HEK293T (cell line): ENCODE results near the gene NUCB2.

Experiments used
- CTCF ChIA-PET: fragments of 350-600 bp; formaldehyde crosslinking; extraction: SDS; loops from one replicate; lab custom pipeline; 2021; ENCODE audit warnings: antibody characterized with exemption, inconsistent platforms; lab: Yijun Ruan, JAX
- POLR2A ChIA-PET: fragments of 350-600 bp; formaldehyde crosslinking; extraction: SDS; loops from one replicate; lab custom pipeline; 2020; ENCODE audit warnings: antibody characterized with exemption, inconsistent platforms; lab: Yijun Ruan, JAX
- DNase-seq: peaks from one replicate; pipeline ENCODE4 v3.0.0; 2012; ENCODE audit warnings: mixed read lengths; ENCODE audit errors: extremely low spot score
- ARNT ChIP-seq: fragments of 450-650 bp; IDR thresholded peaks from 2 replicates; pipeline ENCODE4 v1.6.1; 2017; ENCODE audit warnings: mild to moderate bottlenecking
- BHLHE40 ChIP-seq: fragments of 450-650 bp; IDR thresholded peaks from 2 replicates; pipeline ENCODE4 v1.6.1; 2016; ENCODE audit warnings: mild to moderate bottlenecking, moderate library complexity, borderline replicate concordance
- CTBP1 ChIP-seq: fragments of 450-650 bp; IDR thresholded peaks from 2 replicates; pipeline ENCODE4 v1.6.1; 2016; ENCODE audit warnings: borderline replicate concordance
- ELF4 ChIP-seq: fragments of 450-650 bp; IDR thresholded peaks from 2 replicates; pipeline ENCODE4 v1.6.1; 2017; ENCODE audit warnings: antibody characterized with exemption
- FOXA1 ChIP-seq: fragments of 450-650 bp; IDR thresholded peaks from 2 replicates; pipeline ENCODE4 v1.6.1; 2016; ENCODE audit warnings: mild to moderate bottlenecking
- FOXK2 ChIP-seq: fragments of 450-650 bp; IDR thresholded peaks from 2 replicates; pipeline ENCODE4 v1.6.1; 2016; ENCODE audit warnings: mild to moderate bottlenecking
- FOXM1 ChIP-seq: fragments of 450-650 bp; IDR thresholded peaks from 2 replicates; pipeline ENCODE4 v1.6.1; 2017; ENCODE audit warnings: mild to moderate bottlenecking, borderline replicate concordance
- HDGF ChIP-seq: fragments of 450-650 bp; IDR thresholded peaks from 2 replicates; pipeline ENCODE4 v1.6.1; 2017; ENCODE audit warnings: antibody characterized with exemption, borderline replicate concordance
- L3MBTL2 ChIP-seq: fragments of 450-650 bp; conservative IDR thresholded peaks from 2 replicates; pipeline ENCODE4 v1.6.1; 2016; ENCODE audit warnings: mild to moderate bottlenecking
- LEF1 ChIP-seq: fragments of 450-650 bp; IDR thresholded peaks from 2 replicates; pipeline ENCODE4 v1.6.1; 2017; ENCODE audit warnings: mild to moderate bottlenecking, borderline replicate concordance
- NFRKB ChIP-seq: fragments of 450-650 bp; IDR thresholded peaks from 2 replicates; pipeline ENCODE4 v1.6.1; 2016; ENCODE audit warnings: mild to moderate bottlenecking, moderate library complexity
- PKNOX1 ChIP-seq: fragments of 450-650 bp; IDR thresholded peaks from 2 replicates; pipeline ENCODE4 v1.6.1; 2016
- SP1 ChIP-seq: fragments of 450-650 bp; IDR thresholded peaks from 2 replicates; pipeline ENCODE4 v1.6.1; 2017
- SUZ12 ChIP-seq: fragments of 450-650 bp; IDR thresholded peaks from 2 replicates; pipeline ENCODE4 v1.6.1; 2016; ENCODE audit warnings: mild to moderate bottlenecking
- TARDBP ChIP-seq: fragments of 450-650 bp; IDR thresholded peaks from 2 replicates; pipeline ENCODE4 v1.6.1; 2016
- ZNF384 ChIP-seq: fragments of 450-650 bp; IDR thresholded peaks from 2 replicates; pipeline ENCODE4 v1.6.1; 2016

The NUCB2 gene

DNA sequence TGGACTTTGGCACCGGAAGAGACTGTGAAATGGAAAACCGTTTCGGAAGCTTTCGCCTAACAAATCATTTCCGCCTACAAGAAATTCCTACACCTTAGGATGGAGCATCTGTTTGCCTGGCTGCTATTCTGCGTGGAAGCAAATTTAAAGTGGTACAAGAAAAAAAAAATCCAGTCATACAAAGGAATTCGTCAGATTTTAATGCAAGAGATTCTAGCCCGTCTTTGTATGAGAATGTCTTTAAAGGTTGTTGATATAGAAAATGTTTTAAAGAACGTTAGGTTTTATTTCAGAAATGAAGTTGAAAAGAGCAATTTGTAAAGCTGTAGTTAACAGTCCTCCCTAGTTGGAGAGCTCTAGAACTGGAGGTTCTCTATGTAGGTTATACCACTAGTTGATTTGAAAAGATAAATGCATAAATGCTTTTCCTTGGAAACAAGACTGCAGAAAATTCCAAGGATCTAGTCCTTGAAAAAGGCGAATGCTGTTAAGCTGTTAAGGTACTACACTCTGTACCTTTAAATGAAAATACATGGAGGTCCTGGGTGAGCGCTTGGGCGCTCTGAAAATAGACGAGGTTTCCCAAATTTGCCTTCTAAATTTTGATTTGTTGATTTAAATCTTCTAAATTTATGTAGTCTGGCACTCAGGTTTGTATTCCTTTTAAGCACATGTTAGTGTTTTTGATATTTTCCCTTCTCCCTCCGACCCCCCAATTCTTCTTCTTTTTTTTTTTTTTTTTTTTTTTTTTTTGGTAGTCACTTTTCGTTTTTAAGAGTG lies 77.5 kb downstream of the NUCB2 start:
- DNase-seq, result no peak
- TF ChIP-seq L3MBTL2 (peak; percentile 69), FOXA1 (no peak)
- ChIA-PET POLR2A (interaction anchor here (0.7 to 1.4 kb wide), 9 partner anchors 9 to 1089 kb away, joined by 3 to 8 read pairs (median 4); partner anchors contain the start of genes NUCB2 and PIK3C2A), CTCF (interaction anchor here (0.6 to 2.3 kb wide), 12 partner anchors 11 to 260 kb away, joined by 3 to 10 read pairs (median 4); no protein-coding TSS in a partner anchor)

GRCh38 chr11:17354601-17354991 lies 78.1 kb downstream of the NUCB2 start:
- DNase-seq, result peak; percentile 62
- CTCF ChIA-PET, result interaction anchor here (0.6 to 2.3 kb wide), 14 partner anchors 10 to 414 kb away, joined by 3 to 10 read pairs (median 3); no protein-coding TSS in a partner anchor
- POLR2A ChIA-PET, result interaction anchor here (1.2 kb wide), 1 partner anchor 79 kb away, joined by 8 read pairs; the partner anchor contains the start of gene NUCB2
- TF ChIP-seq ZNF384, result peak; percentile 51; the same call in 1 of the 2 replicates
- TF ChIP-seq BHLHE40, result no peak
- no peak for TF ChIP-seq ELF4
- no peak for TF ChIP-seq HDGF
- TF ChIP-seq SP1, result no peak
- no peak for TF ChIP-seq FOXM1
- TF ChIP-seq FOXK2, result no peak
- TF ChIP-seq TARDBP, result no peak

- no peak for DNase-seq
- CTCF ChIA-PET, result interaction anchor here (0.8 to 0.9 kb wide), 2 partner anchors 12 to 15 kb away, joined by 3 to 4 read pairs; no protein-coding TSS in a partner anchor
- POLR2A ChIA-PET, result no interaction called here
- TF ChIP-seq NFRKB (no peak), BHLHE40 (no peak), LEF1 (no peak), FOXM1 (no peak), ARNT (no peak), ZNF384 (no peak), PKNOX1 (no peak), SUZ12 (no peak), ELF4 (no peak), SP1 (no peak), FOXK2 (no peak), HDGF (no peak), CTBP1 (no peak)
Observed at GRCh38 chr11:17366495-17366894, 90.0 kb downstream of the NUCB2 start.

DNA sequence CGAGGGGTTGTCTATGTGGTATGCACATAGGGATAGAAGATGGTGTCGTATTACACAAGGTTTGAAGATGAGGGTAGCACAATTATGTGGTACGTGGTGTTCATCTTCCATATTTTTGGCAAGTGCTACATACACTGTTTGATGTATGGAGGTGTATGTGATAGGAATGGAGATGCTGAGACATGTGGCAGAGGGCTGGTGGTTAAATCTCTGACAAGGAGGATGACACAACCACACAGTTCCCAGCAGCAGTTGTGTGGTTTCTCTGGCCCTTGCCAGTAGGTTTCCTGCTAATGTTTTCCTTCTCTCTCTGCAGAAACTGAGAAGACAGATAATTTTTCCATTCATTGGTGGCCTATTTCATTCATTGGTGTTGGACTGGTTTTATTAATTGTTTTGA lies 92.0 kb downstream of the NUCB2 start:
- CTCF ChIA-PET, result no interaction called here
- POLR2A ChIA-PET, result no interaction called here
- DNase-seq, result no peak
- TF ChIP-seq FOXM1 (no peak), CTBP1 (no peak), HDGF (no peak), BHLHE40 (no peak), FOXA1 (no peak), SP1 (no peak), ZNF384 (no peak), SUZ12 (no peak), PKNOX1 (no peak), ARNT (no peak), L3MBTL2 (no peak), NFRKB (no peak), FOXK2 (no peak)

DNA sequence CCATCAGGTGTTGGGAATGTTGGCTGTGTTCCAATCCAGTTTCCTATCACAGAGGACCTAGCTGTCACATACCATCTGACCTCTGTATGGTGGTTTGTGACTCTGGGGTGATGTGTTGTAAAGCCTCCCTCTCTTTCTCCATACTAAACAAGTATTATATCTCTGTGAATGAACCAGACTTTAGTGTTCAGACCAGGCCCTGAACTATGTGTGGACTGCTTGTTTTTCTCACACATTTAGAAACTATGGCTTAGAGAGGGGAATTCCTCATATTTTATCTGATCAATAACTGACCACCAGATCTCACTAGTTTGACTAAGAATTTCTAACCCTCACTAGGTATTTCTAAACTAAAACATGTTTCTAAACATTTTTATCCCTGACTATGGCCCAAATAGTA lies 92.6 kb downstream of the NUCB2 start:
- DNase-seq, result no peak
- TF ChIP-seq TARDBP (no peak), HDGF (no peak), FOXK2 (no peak), NFRKB (no peak), L3MBTL2 (no peak), FOXA1 (no peak), ZNF384 (no peak), BHLHE40 (no peak), FOXM1 (no peak), ELF4 (no peak), LEF1 (no peak)
- ChIA-PET POLR2A (no interaction called here), CTCF (no interaction called here)

DNA sequence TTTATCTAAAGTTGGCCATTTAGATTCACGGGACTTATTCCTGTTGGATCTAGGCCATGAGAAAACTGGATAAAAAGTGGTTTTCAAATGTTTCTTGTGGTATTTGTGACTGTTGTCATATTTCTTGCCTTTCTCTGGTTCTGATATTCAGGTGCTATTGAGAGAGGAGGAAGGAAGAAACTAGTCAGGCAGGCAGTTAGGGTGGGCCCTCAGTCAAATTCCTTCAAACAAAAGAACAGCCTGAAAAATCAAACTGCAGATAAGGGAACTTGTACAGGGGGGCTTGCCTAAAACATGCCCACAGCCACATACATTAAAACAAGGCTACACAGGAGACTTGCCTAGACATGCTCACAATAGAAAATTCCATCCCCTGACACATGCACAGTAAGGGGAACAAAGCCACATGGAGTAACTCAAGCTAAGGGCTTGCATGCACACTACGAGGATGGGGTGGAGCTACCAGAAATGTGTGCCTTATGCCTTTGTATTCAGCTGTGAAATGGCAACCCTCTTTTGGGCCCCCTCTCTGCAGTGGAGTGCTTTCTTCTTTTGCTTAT lies 93.2 kb downstream of the NUCB2 start:
- TF ChIP-seq FOXK2, result no peak
- TF ChIP-seq SUZ12, result no peak
- TF ChIP-seq NFRKB, result no peak
- no peak for TF ChIP-seq CTBP1
- no peak for TF ChIP-seq BHLHE40
- TF ChIP-seq LEF1, result no peak
- no peak for TF ChIP-seq PKNOX1
- no peak for TF ChIP-seq TARDBP
- TF ChIP-seq ZNF384, result no peak
- no peak for TF ChIP-seq L3MBTL2
- no peak for DNase-seq
- ChIA-PET CTCF (interaction anchor here (0.6 kb wide), 1 partner anchor 139 kb away, joined by 3 read pairs; no protein-coding TSS in a partner anchor), POLR2A (no interaction called here)
